ENCODE data around the gene TNFRSF12A.

DNA sequence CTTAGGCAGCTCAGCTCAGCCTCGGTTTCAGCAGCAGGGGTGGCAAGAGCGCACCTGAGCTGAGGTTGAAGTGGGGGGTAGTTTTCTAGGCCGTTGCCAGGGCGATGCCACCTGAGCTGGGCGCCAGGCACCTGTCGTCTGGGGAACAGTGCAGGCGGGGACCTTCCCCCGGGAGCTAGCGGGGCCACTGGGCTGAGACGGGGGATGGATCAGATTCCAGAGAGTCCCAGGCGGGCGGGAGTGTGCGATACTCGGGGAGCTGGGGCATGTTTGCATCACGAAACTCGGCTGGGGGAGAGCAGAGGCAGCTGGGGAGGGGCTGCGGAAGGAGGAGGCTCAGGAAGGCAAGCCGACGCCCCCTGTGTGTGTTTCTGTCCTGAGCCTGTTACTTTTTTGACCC, 7.9 kb upstream of the TNFRSF12A start:
- TF ChIP-seq FOXM1 (IDR thresholded peaks at IDR 0.05; ENCODE audit: borderline replicate concordance) = no peak
- no peak for TF ChIP-seq HDGF (IDR thresholded peaks at IDR 0.05; ENCODE audit: borderline replicate concordance)
- no peak for TF ChIP-seq FOXA1 (IDR thresholded peaks at IDR 0.05)
- TF ChIP-seq BHLHE40 (IDR thresholded peaks at IDR 0.05; ENCODE audit: borderline replicate concordance) = no peak

All from HEK293T (cell line).